ENCODE data around the gene EDRF1. TPM values are rescaled to one million over a fixed set of nuclear protein-coding genes. Genes with fewer than 3 reads are reported as not detected.

EDRF1 gene
- total RNA-seq, 1 donor: 25.0 TPM

GRCh38 chr10:125795637-125796190 is 76.2 kb downstream of the EDRF1 start:
- peaks cover 38% of the 10 kb centered on the region for H3K36me3 ChIP-seq (ENCODE audit: insufficient read depth, low read length)
- H3K9me3 ChIP-seq (ENCODE audit: low read depth, low read length): no peaks in the 10 kb centered on the region
- H3K4me3 ChIP-seq (ENCODE audit: insufficient read depth, low read length): no peak overlapping the region
- DNase-seq (ENCODE audit: insufficient read length, low spot score, missing footprints): no peak
- no peaks in the 10 kb centered on the region for H3K79me2 ChIP-seq (ENCODE audit: insufficient read depth, low read length)
- no peak overlapping the region for H2AFZ ChIP-seq (ENCODE audit: low read length)
- H3K4me1 ChIP-seq (ENCODE audit: insufficient read depth, low read length): no peaks in the 10 kb centered on the region
- no peak overlapping the region for H3K4me2 ChIP-seq (ENCODE audit: insufficient read depth, low read length)
- H3K27ac ChIP-seq (ENCODE audit: low read depth, low read length): no peak overlapping the region
- no peak for TF ChIP-seq CTCF (IDR thresholded peaks at IDR 0.05; ENCODE audit: extremely low read depth, low read depth, low read length)
- H3K27me3 ChIP-seq (ENCODE audit: insufficient read depth, low read length): no peaks in the 10 kb centered on the region
- no peaks in the 10 kb centered on the region for H4K20me1 ChIP-seq (ENCODE audit: insufficient read depth, low read length)

GRCh38 chr10:125797424-125797823 is 77.9 kb downstream of the EDRF1 start:
- Histone ChIP-seq H3K4me2 (ENCODE audit: insufficient read depth, low read length) (no peak overlapping the region), H3K36me3 (ENCODE audit: insufficient read depth, low read length) (peaks cover 38% of the 10 kb centered on the region), H3K27ac (ENCODE audit: low read depth, low read length) (no peak overlapping the region), H4K20me1 (ENCODE audit: insufficient read depth, low read length) (no peaks in the 10 kb centered on the region), H2AFZ (ENCODE audit: low read length) (no peak overlapping the region), H3K4me1 (ENCODE audit: insufficient read depth, low read length) (no peaks in the 10 kb centered on the region), H3K4me3 (ENCODE audit: insufficient read depth, low read length) (no peak overlapping the region), H3K27me3 (ENCODE audit: insufficient read depth, low read length) (no peaks in the 10 kb centered on the region), H3K9me3 (ENCODE audit: low read depth, low read length) (no peaks in the 10 kb centered on the region), H3K79me2 (ENCODE audit: insufficient read depth, low read length) (no peaks in the 10 kb centered on the region)
- no peak for TF ChIP-seq CTCF (IDR thresholded peaks at IDR 0.05; ENCODE audit: extremely low read depth, low read depth, low read length)
- DNase-seq (ENCODE audit: insufficient read length, low spot score, missing footprints): no peak

GRCh38 chr10:125797994-125798662 is 78.6 kb downstream of the EDRF1 start:
- no peak for TF ChIP-seq CTCF (IDR thresholded peaks at IDR 0.05; ENCODE audit: extremely low read depth, low read depth, low read length)

GRCh38 chr10:125799451-125800182 is 80.1 kb downstream of the EDRF1 start:
- Histone ChIP-seq H3K4me1 (ENCODE audit: insufficient read depth, low read length) (no peaks in the 10 kb centered on the region), H3K36me3 (ENCODE audit: insufficient read depth, low read length) (peaks cover 32% of the 10 kb centered on the region), H3K9me3 (ENCODE audit: low read depth, low read length) (no peaks in the 10 kb centered on the region), H2AFZ (ENCODE audit: low read length) (no peak overlapping the region), H3K4me2 (ENCODE audit: insufficient read depth, low read length) (no peak overlapping the region), H4K20me1 (ENCODE audit: insufficient read depth, low read length) (no peaks in the 10 kb centered on the region), H3K27ac (ENCODE audit: low read depth, low read length) (no peak overlapping the region), H3K79me2 (ENCODE audit: insufficient read depth, low read length) (no peaks in the 10 kb centered on the region), H3K4me3 (ENCODE audit: insufficient read depth, low read length) (no peak overlapping the region), H3K27me3 (ENCODE audit: insufficient read depth, low read length) (no peaks in the 10 kb centered on the region)
- no peak for DNase-seq (ENCODE audit: insufficient read length, low spot score, missing footprints)
- TF ChIP-seq CTCF (IDR thresholded peaks at IDR 0.05; ENCODE audit: extremely low read depth, low read depth, low read length): no peak

More at GRCh38 chr10:125797994-125798662, 78.6 kb downstream of the EDRF1 start:
- H3K36me3 ChIP-seq (ENCODE audit: insufficient read depth, low read length): peaks cover 37% of the 10 kb centered on the region
- no peaks in the 10 kb centered on the region for H3K79me2 ChIP-seq (ENCODE audit: insufficient read depth, low read length)
- H3K4me1 ChIP-seq (ENCODE audit: insufficient read depth, low read length): no peaks in the 10 kb centered on the region
- H3K9me3 ChIP-seq (ENCODE audit: low read depth, low read length): no peaks in the 10 kb centered on the region
- no peak overlapping the region for H3K4me2 ChIP-seq (ENCODE audit: insufficient read depth, low read length)
- H3K27me3 ChIP-seq (ENCODE audit: insufficient read depth, low read length): no peaks in the 10 kb centered on the region
- H3K4me3 ChIP-seq (ENCODE audit: insufficient read depth, low read length): no peak overlapping the region
- H4K20me1 ChIP-seq (ENCODE audit: insufficient read depth, low read length): no peaks in the 10 kb centered on the region
- no peak for DNase-seq (ENCODE audit: insufficient read length, low spot score, missing footprints)
- no peak overlapping the region for H2AFZ ChIP-seq (ENCODE audit: low read length)
- H3K27ac ChIP-seq (ENCODE audit: low read depth, low read length): no peak overlapping the region
